ENCODE results near the gene CD28. TPM values are rescaled to one million over a fixed set of nuclear protein-coding genes. Genes with fewer than 3 reads are reported as not detected.
A peak's percentile ranks its signal among the peaks of the same experiment; 100 is the strongest.

Gene CD28
- total RNA-seq, 5 donors from 2014 or later (not counting 1 experiment from before 2014, with no cell fraction given): 112 to 154 (median 151) TPM

DNA sequence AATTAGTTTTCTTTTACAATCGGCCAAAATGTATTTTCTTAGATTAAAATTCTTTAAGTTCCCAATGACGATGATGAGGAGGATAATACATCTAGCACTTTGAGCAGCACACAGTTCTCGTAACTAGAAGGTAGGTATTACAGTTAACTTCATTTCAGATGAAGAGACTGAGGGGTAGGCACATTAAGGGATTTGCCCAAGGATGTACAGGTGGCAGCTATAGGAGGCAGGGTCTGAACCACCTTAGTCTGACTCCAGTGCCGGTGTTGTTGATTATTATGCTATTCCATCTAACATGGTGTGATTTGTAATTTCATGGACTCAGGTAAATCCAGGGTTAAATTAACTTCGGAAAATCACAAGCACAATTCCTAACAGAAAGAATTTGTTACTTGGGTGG lies 1.1 kb downstream of the CD28 start:
- peak overlapping the region; percentile 96 to 100 for H3K27ac Mint-ChIP-seq
- peaks cover 45% of the 10 kb centered on the region for H3K36me3 Mint-ChIP-seq
- Histone ChIP-seq H3K36me3 (ENCODE audit: control insufficient read depth in 2 of 2, extremely low read depth in 1 of 2, insufficient read depth in 1 of 2, low read length in 1 of 2) (peaks cover 0 to 11% of the 10 kb centered on the region in 2 donors), H3K4me3 (ENCODE audit: control insufficient read depth in 1 of 2, extremely low read depth in 1 of 2, low read length in 1 of 2) (peak overlapping the region; percentile 75 to 88), H3K27me3 (replicated peaks in 1 of 2; ENCODE audit: control insufficient read depth in 2 of 2, extremely low read depth in 1 of 2, insufficient read depth in 2 of 2, low read length in 1 of 2) (no peaks in the 10 kb centered on the region), H3K9me3 (no peaks in the 10 kb centered on the region), H3K4me1 (ENCODE audit: control insufficient read depth in 1 of 2, extremely low read depth in 1 of 2, insufficient read depth in 2 of 2, low read length in 2 of 2) (peaks cover 26 to 37% of the 10 kb centered on the region in 2 experiments), H3K27ac (ENCODE audit: low read length) (peak overlapping the region; percentile 95)
- DNase-seq (peak in 18 of 35 experiments; percentile 5 to 50 (median 30)), ATAC-seq (replicated peaks in 1 of 4) (peak in 2 of 4 experiments; percentile 10 to 14)
- POLR2A ChIA-PET: interaction anchor here (0.5 to 5.7 kb wide), 21 partner anchors 9 to 1309 kb away, joined by 3 to 134 read pairs (median 4); partner anchors contain the start of gene CYP20A1 (in 1 of the 2)
- peak overlapping the region; percentile 83 to 98 (median 95) for H3K4me3 Mint-ChIP-seq
- no peaks in the 10 kb centered on the region for H3K27me3 Mint-ChIP-seq
- CTCF ChIA-PET: interaction anchor here (1.0 to 4.1 kb wide), 7 partner anchors 12 to 108 kb away, joined by 3 to 53 read pairs (median 6); no protein-coding TSS in a partner anchor
- no CpG with 5 or more reads among the region's 5 CpGs for WGBS (ENCODE audit: insufficient coverage)
- H3K4me1 Mint-ChIP-seq: peaks cover 61 to 64% (median 62%) of the 10 kb centered on the region in 3 donors
- H3K9me3 Mint-ChIP-seq: peaks cover 0 to 7% (median 0%) of the 10 kb centered on the region in 3 donors

- H3K4me1 ChIP-seq (ENCODE audit: control insufficient read depth in 1 of 2, extremely low read depth in 1 of 2, insufficient read depth in 2 of 2, low read length in 2 of 2): peaks cover 37 to 47% of the 10 kb centered on the region in 2 experiments
- H3K4me1 Mint-ChIP-seq: peaks cover 70 to 73% (median 71%) of the 10 kb centered on the region in 3 donors
- peak overlapping the region; percentile 83 to 98 (median 95) for H3K4me3 Mint-ChIP-seq
- peak overlapping the region; percentile 96 to 100 for H3K27ac Mint-ChIP-seq
- 0% methylated on average over 3 of the region's 11 CpGs for WGBS (ENCODE audit: insufficient coverage)
- no peak for ATAC-seq (replicated peaks in 1 of 4)
- CTCF ChIA-PET: interaction anchor here (0.6 to 4.1 kb wide), 4 partner anchors 11 to 226 kb away, joined by 3 to 53 read pairs (median 8); no protein-coding TSS in a partner anchor
- POLR2A ChIA-PET: interaction anchor here (0.6 to 5.7 kb wide), 10 partner anchors 10 to 120 kb away, joined by 3 to 134 read pairs (median 4); no protein-coding TSS in a partner anchor
- H3K4me3 ChIP-seq (ENCODE audit: control insufficient read depth in 1 of 2, extremely low read depth in 1 of 2, low read length in 1 of 2): peak overlapping the region; percentile 75 to 88
- H3K36me3 Mint-ChIP-seq: peaks cover 58% of the 10 kb centered on the region
- H3K27me3 ChIP-seq (replicated peaks in 1 of 2; ENCODE audit: control insufficient read depth in 2 of 2, extremely low read depth in 1 of 2, insufficient read depth in 2 of 2, low read length in 1 of 2): no peaks in the 10 kb centered on the region
- H3K27ac ChIP-seq (ENCODE audit: low read length): peak overlapping the region; percentile 95
- H3K9me3 ChIP-seq: no peaks in the 10 kb centered on the region
- peak in 1 of 35 experiments; percentile 12 for DNase-seq
- H3K36me3 ChIP-seq (ENCODE audit: control insufficient read depth in 2 of 2, extremely low read depth in 1 of 2, insufficient read depth in 1 of 2, low read length in 1 of 2): peaks cover 0 to 12% of the 10 kb centered on the region in 2 donors
- H3K27me3 Mint-ChIP-seq: no peaks in the 10 kb centered on the region
- H3K9me3 Mint-ChIP-seq: no peaks in the 10 kb centered on the region
Observed at GRCh38 chr2:203708846-203709396, 2.5 kb downstream of the CD28 start.

- Mint-ChIP-seq H3K36me3 (peaks cover 61% of the 10 kb centered on the region), H3K27ac (peak overlapping the region; percentile 96 to 100), H3K4me3 (peak overlapping the region; percentile 83 to 98 (median 95)), H3K9me3 (no peaks in the 10 kb centered on the region), H3K27me3 (no peaks in the 10 kb centered on the region), H3K4me1 (peaks cover 70 to 73% (median 71%) of the 10 kb centered on the region in 3 donors)
- ChIA-PET CTCF (interaction anchor here (0.6 to 4.1 kb wide), 5 partner anchors 10 to 226 kb away, joined by 3 to 53 read pairs (median 4); no protein-coding TSS in a partner anchor), POLR2A (interaction anchor here (0.6 to 5.7 kb wide), 11 partner anchors 10 to 819 kb away, joined by 3 to 134 read pairs (median 3); no protein-coding TSS in a partner anchor)
- H3K36me3 ChIP-seq (ENCODE audit: control insufficient read depth in 2 of 2, extremely low read depth in 1 of 2, insufficient read depth in 1 of 2, low read length in 1 of 2): peaks cover 0 to 12% of the 10 kb centered on the region in 2 donors
- H3K27ac ChIP-seq (ENCODE audit: low read length): peak overlapping the region; percentile 95
- no peaks in the 10 kb centered on the region for H3K9me3 ChIP-seq
- WGBS (ENCODE audit: insufficient coverage): no CpG with 5 or more reads among the region's 3 CpGs
- peak overlapping the region; percentile 75 to 88 for H3K4me3 ChIP-seq (ENCODE audit: control insufficient read depth in 1 of 2, extremely low read depth in 1 of 2, low read length in 1 of 2)
- no peak for DNase-seq
- H3K27me3 ChIP-seq (replicated peaks in 1 of 2; ENCODE audit: control insufficient read depth in 2 of 2, extremely low read depth in 1 of 2, insufficient read depth in 2 of 2, low read length in 1 of 2): no peaks in the 10 kb centered on the region
- no peak for ATAC-seq (replicated peaks in 1 of 4)
- H3K4me1 ChIP-seq (ENCODE audit: control insufficient read depth in 1 of 2, extremely low read depth in 1 of 2, insufficient read depth in 2 of 2, low read length in 2 of 2): peaks cover 38 to 45% of the 10 kb centered on the region in 2 experiments
Observed at GRCh38 chr2:203709416-203710040, 3.1 kb downstream of the CD28 start.

DNA sequence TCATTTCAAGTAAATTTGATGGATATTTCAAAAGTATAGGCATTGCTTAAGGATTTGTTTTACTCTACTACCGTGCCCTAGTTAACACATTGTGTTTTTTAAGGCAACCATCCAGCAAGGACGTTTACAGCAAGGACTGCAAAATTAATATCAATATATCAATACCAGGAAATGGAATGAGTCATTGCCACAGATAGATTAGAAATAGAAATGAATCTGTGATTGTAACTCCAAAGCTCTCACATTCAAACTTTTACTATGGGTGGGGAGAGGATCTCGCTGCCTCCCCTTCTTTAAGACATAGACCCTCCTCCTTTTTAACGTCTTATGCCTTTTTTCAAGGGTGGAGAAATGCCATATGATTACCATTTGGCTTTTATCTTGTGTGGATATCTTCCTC lies 3.8 kb downstream of the CD28 start:
- no peaks in the 10 kb centered on the region for H3K9me3 ChIP-seq
- Mint-ChIP-seq H3K9me3 (no peaks in the 10 kb centered on the region), H3K27me3 (no peaks in the 10 kb centered on the region), H3K4me1 (peaks cover 68 to 70% (median 69%) of the 10 kb centered on the region in 3 donors), H3K36me3 (peaks cover 62% of the 10 kb centered on the region), H3K4me3 (peak overlapping the region; percentile 83 to 98 (median 95)), H3K27ac (peak overlapping the region; percentile 96 to 100)
- H3K27me3 ChIP-seq (replicated peaks in 1 of 2; ENCODE audit: control insufficient read depth in 2 of 2, extremely low read depth in 1 of 2, insufficient read depth in 2 of 2, low read length in 1 of 2): no peaks in the 10 kb centered on the region
- no CpG with 5 or more reads among the region's 4 CpGs for WGBS (ENCODE audit: insufficient coverage)
- peaks cover 0 to 12% of the 10 kb centered on the region in 2 donors for H3K36me3 ChIP-seq (ENCODE audit: control insufficient read depth in 2 of 2, extremely low read depth in 1 of 2, insufficient read depth in 1 of 2, low read length in 1 of 2)
- DNase-seq: no peak
- ATAC-seq (replicated peaks in 1 of 4): no peak
- H3K4me1 ChIP-seq (ENCODE audit: control insufficient read depth in 1 of 2, extremely low read depth in 1 of 2, insufficient read depth in 2 of 2, low read length in 2 of 2): peaks cover 38 to 45% of the 10 kb centered on the region in 2 experiments
- ChIA-PET CTCF (interaction anchor here in 1 of 2 donors (0.9 to 4.1 kb wide), 2 partner anchors 9 to 77 kb away, joined by 4 to 53 read pairs; no protein-coding TSS in a partner anchor), POLR2A (interaction anchor here in 1 of 2 donors (0.6 to 5.7 kb wide), 4 partner anchors 9 to 83 kb away, joined by 3 to 134 read pairs (median 3); no protein-coding TSS in a partner anchor)
- H3K27ac ChIP-seq (ENCODE audit: low read length): peak overlapping the region; percentile 95
- H3K4me3 ChIP-seq (ENCODE audit: control insufficient read depth in 1 of 2, extremely low read depth in 1 of 2, low read length in 1 of 2): peak overlapping the region; percentile 75 to 88

DNA sequence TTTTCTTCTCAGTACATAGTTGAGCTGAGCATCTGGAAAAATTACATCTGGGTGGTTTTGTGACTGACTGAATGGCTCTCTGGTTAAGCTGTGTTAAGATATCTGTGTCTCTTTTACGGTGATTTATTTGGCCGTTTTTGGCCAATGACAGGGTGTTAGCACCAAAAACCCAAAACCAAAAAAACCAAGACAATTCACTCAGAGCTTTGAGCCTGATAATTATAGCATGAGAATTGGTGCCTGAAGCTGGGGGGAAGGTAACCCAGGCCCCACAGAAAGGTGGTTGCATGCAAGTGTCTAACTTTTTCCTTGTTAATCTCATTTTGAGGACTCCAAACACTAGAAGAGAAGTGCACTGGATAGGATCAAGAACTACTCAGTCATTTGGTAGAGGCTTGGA lies 4.5 kb downstream of the CD28 start:
- CTCF ChIA-PET: interaction anchor here (0.6 to 1.3 kb wide), 6 partner anchors 9 to 1051 kb away, joined by 3 to 8 read pairs (median 4); no protein-coding TSS in a partner anchor
- peak overlapping the region; percentile 83 to 98 (median 95) for H3K4me3 Mint-ChIP-seq
- no peaks in the 10 kb centered on the region for H3K9me3 ChIP-seq
- no peak for ATAC-seq (replicated peaks in 1 of 4)
- no CpG with 5 or more reads among the region's 2 CpGs for WGBS (ENCODE audit: insufficient coverage)
- no peaks in the 10 kb centered on the region for H3K9me3 Mint-ChIP-seq
- peaks cover 69% of the 10 kb centered on the region for H3K36me3 Mint-ChIP-seq
- H3K27me3 ChIP-seq (replicated peaks in 1 of 2; ENCODE audit: control insufficient read depth in 2 of 2, extremely low read depth in 1 of 2, insufficient read depth in 2 of 2, low read length in 1 of 2): no peaks in the 10 kb centered on the region
- H3K4me3 ChIP-seq (ENCODE audit: control insufficient read depth in 1 of 2, extremely low read depth in 1 of 2, low read length in 1 of 2): peak overlapping the region; percentile 0 to 75
- POLR2A ChIA-PET: interaction anchor here (0.6 to 5.7 kb wide), 8 partner anchors 8 to 145 kb away, joined by 3 to 134 read pairs (median 4); no protein-coding TSS in a partner anchor
- H3K4me1 Mint-ChIP-seq: peaks cover 69 to 70% (median 69%) of the 10 kb centered on the region in 3 donors
- H3K27ac Mint-ChIP-seq: peak overlapping the region; percentile 96 to 100
- no peak for DNase-seq
- no peaks in the 10 kb centered on the region for H3K27me3 Mint-ChIP-seq
- peak overlapping the region; percentile 95 for H3K27ac ChIP-seq (ENCODE audit: low read length)
- peaks cover 38 to 45% of the 10 kb centered on the region in 2 experiments for H3K4me1 ChIP-seq (ENCODE audit: control insufficient read depth in 1 of 2, extremely low read depth in 1 of 2, insufficient read depth in 2 of 2, low read length in 2 of 2)
- H3K36me3 ChIP-seq (ENCODE audit: control insufficient read depth in 2 of 2, extremely low read depth in 1 of 2, insufficient read depth in 1 of 2, low read length in 1 of 2): peaks cover 0 to 17% of the 10 kb centered on the region in 2 donors

Data from T-cell (primary cell).